Measurements from ENCODE around the gene ARHGAP15. TPM values are rescaled to one million over a fixed set of nuclear protein-coding genes. Genes with fewer than 3 reads are reported as not detected.

ARHGAP15 gene
- total and polyA plus RNA-seq, 5 donors from 2014 or later = 242 to 285 (median 260) TPM

GRCh38 chr2:143132355-143132754 lies 3.1 kb downstream of the ARHGAP15 start:
- Mint-ChIP-seq H3K27ac (peak overlapping the region; percentile 70 to 97 (median 89)), H3K4me3 (peak overlapping the region; percentile 51 to 82 (median 66)), H3K36me3 (peaks cover 20% of the 10 kb centered on the region), H3K4me1 (peaks cover 36 to 67% (median 55%) of the 10 kb centered on the region in 4 donors), H3K9me3 (peaks cover 0 to 4% (median 0%) of the 10 kb centered on the region in 7 donors), H3K27me3 (no peaks in the 10 kb centered on the region)
- Histone ChIP-seq H3K27me3 (ENCODE audit: control insufficient read depth, insufficient read depth, low read length) (no peaks in the 10 kb centered on the region), H3K27ac (ENCODE audit: insufficient read depth, low read length, poor library complexity, severe bottlenecking) (peak overlapping the region; percentile 35), H3K4me3 (ENCODE audit: low read depth, low read length) (peak overlapping the region; percentile 95), H3K9me3 (ENCODE audit: control insufficient read depth in 2 of 2, low read length in 2 of 2) (no peaks in the 10 kb centered on the region), H3K4me1 (ENCODE audit: control insufficient read depth, insufficient read depth, low read length, poor library complexity, severe bottlenecking) (peaks cover 66% of the 10 kb centered on the region), H3K36me3 (ENCODE audit: control insufficient read depth, insufficient read depth, low read length) (peaks cover 2% of the 10 kb centered on the region)
- DNase-seq (no peak), ATAC-seq (ENCODE audit: low read depth in 2 of 2) (no peak)

DNA sequence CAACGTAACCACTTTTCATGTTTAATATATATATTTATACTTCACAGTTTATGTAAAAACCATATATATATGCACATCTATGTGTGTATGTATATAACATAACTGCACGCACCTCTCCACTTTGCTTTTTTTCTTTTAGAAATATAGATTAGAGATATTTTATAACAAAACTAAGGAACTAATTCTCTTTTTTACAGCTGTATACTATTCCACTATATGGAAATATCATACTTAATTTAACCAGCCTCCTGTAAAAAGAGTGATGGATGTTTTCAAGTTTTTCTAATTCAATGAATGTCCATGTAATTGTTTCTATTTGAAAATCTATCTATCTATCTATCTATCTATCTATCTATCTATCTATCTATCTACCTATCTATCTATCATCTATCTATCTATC lies 4.6 kb downstream of the ARHGAP15 start:
- Mint-ChIP-seq H3K4me1 (peaks cover 44 to 74% (median 57%) of the 10 kb centered on the region in 4 donors), H3K4me3 (peak overlapping the region; percentile 49 to 91 (median 66)), H3K27ac (peak overlapping the region; percentile 39 to 96 (median 66)), H3K9me3 (peaks cover 0 to 4% (median 0%) of the 10 kb centered on the region in 7 donors), H3K27me3 (no peaks in the 10 kb centered on the region), H3K36me3 (peaks cover 20% of the 10 kb centered on the region)
- H3K27ac ChIP-seq (ENCODE audit: insufficient read depth, low read length, poor library complexity, severe bottlenecking) = peak overlapping the region; percentile 7
- no peaks in the 10 kb centered on the region for H3K27me3 ChIP-seq (ENCODE audit: control insufficient read depth, insufficient read depth, low read length)
- peaks cover 66% of the 10 kb centered on the region for H3K4me1 ChIP-seq (ENCODE audit: control insufficient read depth, insufficient read depth, low read length, poor library complexity, severe bottlenecking)
- ATAC-seq (ENCODE audit: low read depth in 2 of 2) (no peak), DNase-seq (no peak)
- no peaks in the 10 kb centered on the region for H3K9me3 ChIP-seq (ENCODE audit: control insufficient read depth in 2 of 2, low read length in 2 of 2)
- peaks cover 2% of the 10 kb centered on the region for H3K36me3 ChIP-seq (ENCODE audit: control insufficient read depth, insufficient read depth, low read length)
- H3K4me3 ChIP-seq (ENCODE audit: low read depth, low read length) = peak overlapping the region; percentile 95

GRCh38 chr2:143138292-143138691 lies 9.1 kb downstream of the ARHGAP15 start:
- Histone ChIP-seq H3K36me3 (ENCODE audit: control insufficient read depth, insufficient read depth, low read length) (peaks cover 9% of the 10 kb centered on the region), H3K4me3 (ENCODE audit: low read depth, low read length) (peak overlapping the region; percentile 68), H3K27me3 (ENCODE audit: control insufficient read depth, insufficient read depth, low read length) (no peaks in the 10 kb centered on the region), H3K9me3 (ENCODE audit: control insufficient read depth in 2 of 2, low read length in 2 of 2) (no peaks in the 10 kb centered on the region), H3K4me1 (ENCODE audit: control insufficient read depth, insufficient read depth, low read length, poor library complexity, severe bottlenecking) (peaks cover 80% of the 10 kb centered on the region), H3K27ac (ENCODE audit: insufficient read depth, low read length, poor library complexity, severe bottlenecking) (no peak overlapping the region)
- peaks cover 70 to 95% (median 83%) of the 10 kb centered on the region in 4 donors for H3K4me1 Mint-ChIP-seq
- ATAC-seq (ENCODE audit: low read depth in 2 of 2) (no peak), DNase-seq (no peak)
- peaks cover 29% of the 10 kb centered on the region for H3K36me3 Mint-ChIP-seq
- H3K27ac Mint-ChIP-seq = peak overlapping the region in 2 of 3 donors; percentile 5 to 18
- H3K9me3 Mint-ChIP-seq = peaks cover 0 to 4% (median 0%) of the 10 kb centered on the region in 7 donors
- H3K4me3 Mint-ChIP-seq = peak overlapping the region; percentile 47 to 79 (median 58)
- H3K27me3 Mint-ChIP-seq = no peaks in the 10 kb centered on the region

DNA sequence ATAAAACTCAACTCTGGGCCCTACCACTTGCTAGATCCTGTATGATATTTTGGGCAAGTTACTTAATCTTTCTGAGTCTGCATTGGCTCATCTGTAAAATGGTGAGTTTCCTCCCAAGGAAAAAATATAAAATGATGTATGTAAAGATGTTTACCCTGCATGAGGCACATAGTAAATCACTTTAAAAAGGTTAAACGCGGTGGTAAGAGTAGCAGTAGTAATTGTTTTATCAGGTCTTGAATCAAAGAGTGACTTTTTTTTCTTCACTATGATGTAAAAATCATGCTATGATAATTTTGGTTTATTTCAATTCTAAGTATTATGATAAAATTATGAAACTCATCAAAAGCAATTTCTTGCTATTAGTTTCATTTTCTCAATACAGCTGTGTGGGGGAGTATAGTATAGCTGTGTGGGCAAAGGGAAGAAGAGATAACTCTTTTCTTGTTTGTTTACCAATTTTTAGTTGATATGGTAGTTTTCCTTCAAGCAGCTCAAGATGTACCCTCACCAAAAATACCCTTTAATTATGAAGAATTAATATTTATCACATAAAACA lies 10.7 kb downstream of the ARHGAP15 start:
- H3K4me1 ChIP-seq (ENCODE audit: control insufficient read depth, insufficient read depth, low read length, poor library complexity, severe bottlenecking) = peaks cover 79% of the 10 kb centered on the region
- H3K4me3 ChIP-seq (ENCODE audit: low read depth, low read length) = peak overlapping the region; percentile 83
- Mint-ChIP-seq H3K9me3 (peaks cover 0 to 2% (median 0%) of the 10 kb centered on the region in 7 donors), H3K4me1 (peaks cover 74 to 98% (median 89%) of the 10 kb centered on the region in 4 donors), H3K27ac (peak overlapping the region; percentile 86 to 98 (median 88)), H3K27me3 (no peaks in the 10 kb centered on the region), H3K4me3 (peak overlapping the region; percentile 66 to 93 (median 81)), H3K36me3 (peaks cover 35% of the 10 kb centered on the region)
- no peaks in the 10 kb centered on the region for H3K27me3 ChIP-seq (ENCODE audit: control insufficient read depth, insufficient read depth, low read length)
- peak overlapping the region; percentile 70 for H3K27ac ChIP-seq (ENCODE audit: insufficient read depth, low read length, poor library complexity, severe bottlenecking)
- DNase-seq (peak in 2 of 3 donors; percentile 19 to 61), ATAC-seq (ENCODE audit: low read depth in 2 of 2) (peak; percentile 73 to 77)
- H3K9me3 ChIP-seq (ENCODE audit: control insufficient read depth in 2 of 2, low read length in 2 of 2) = no peaks in the 10 kb centered on the region
- H3K36me3 ChIP-seq (ENCODE audit: control insufficient read depth, insufficient read depth, low read length) = peaks cover 6% of the 10 kb centered on the region

GRCh38 chr2:143140864-143141661 lies 11.8 kb downstream of the ARHGAP15 start:
- Histone ChIP-seq H3K4me3 (ENCODE audit: low read depth, low read length) (peak overlapping the region; percentile 83), H3K4me1 (ENCODE audit: control insufficient read depth, insufficient read depth, low read length, poor library complexity, severe bottlenecking) (peaks cover 81% of the 10 kb centered on the region), H3K27me3 (ENCODE audit: control insufficient read depth, insufficient read depth, low read length) (no peaks in the 10 kb centered on the region), H3K36me3 (ENCODE audit: control insufficient read depth, insufficient read depth, low read length) (peaks cover 6% of the 10 kb centered on the region), H3K27ac (ENCODE audit: insufficient read depth, low read length, poor library complexity, severe bottlenecking) (peak overlapping the region; percentile 70), H3K9me3 (ENCODE audit: control insufficient read depth in 2 of 2, low read length in 2 of 2) (no peaks in the 10 kb centered on the region)
- no peak for DNase-seq
- Mint-ChIP-seq H3K9me3 (no peaks in the 10 kb centered on the region), H3K27me3 (no peaks in the 10 kb centered on the region), H3K36me3 (peaks cover 36% of the 10 kb centered on the region), H3K4me1 (peaks cover 72 to 96% (median 85%) of the 10 kb centered on the region in 4 donors), H3K4me3 (peak overlapping the region; percentile 66 to 93 (median 81)), H3K27ac (peak overlapping the region; percentile 86 to 98 (median 88))
- peak in 1 of 2 donors; percentile 6 for ATAC-seq (ENCODE audit: low read depth in 2 of 2)

DNA sequence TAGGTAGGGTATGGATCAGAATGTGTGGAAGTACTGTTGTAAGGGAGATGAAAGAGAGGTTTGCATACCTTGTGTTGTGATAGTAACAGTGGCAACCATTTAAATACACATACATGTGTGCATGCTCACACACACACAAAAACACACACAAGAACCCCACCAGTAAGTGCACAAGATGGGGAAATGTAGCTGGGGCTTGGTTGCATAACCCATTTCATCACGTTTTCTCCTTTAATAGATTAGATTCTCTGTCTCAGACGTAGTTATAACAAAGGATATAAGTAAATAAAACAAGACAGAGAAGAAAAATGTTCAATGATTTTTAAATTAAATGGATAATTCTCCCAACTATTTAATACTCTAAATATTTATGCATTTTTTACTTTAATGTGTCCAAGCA lies 13.4 kb downstream of the ARHGAP15 start:
- Mint-ChIP-seq H3K4me3 (peak overlapping the region in 2 of 4 donors; percentile 40 to 66), H3K27ac (peak overlapping the region; percentile 69 to 88 (median 86))

GRCh38 chr2:143144813-143145455 lies 15.7 kb downstream of the ARHGAP15 start:
- H3K4me1 Mint-ChIP-seq = peaks cover 71 to 97% (median 84%) of the 10 kb centered on the region in 4 donors
- peaks cover 35% of the 10 kb centered on the region for H3K36me3 Mint-ChIP-seq
- no peaks in the 10 kb centered on the region for H3K9me3 Mint-ChIP-seq
- Histone ChIP-seq H3K36me3 (ENCODE audit: control insufficient read depth, insufficient read depth, low read length) (peaks cover 10% of the 10 kb centered on the region), H3K27me3 (ENCODE audit: control insufficient read depth, insufficient read depth, low read length) (no peaks in the 10 kb centered on the region), H3K4me1 (ENCODE audit: control insufficient read depth, insufficient read depth, low read length, poor library complexity, severe bottlenecking) (peaks cover 82% of the 10 kb centered on the region), H3K27ac (ENCODE audit: insufficient read depth, low read length, poor library complexity, severe bottlenecking) (no peak overlapping the region), H3K4me3 (ENCODE audit: low read depth, low read length) (peak overlapping the region; percentile 41), H3K9me3 (ENCODE audit: control insufficient read depth in 2 of 2, low read length in 2 of 2) (no peaks in the 10 kb centered on the region)
- DNase-seq (no peak), ATAC-seq (ENCODE audit: low read depth in 2 of 2) (no peak)
- no peaks in the 10 kb centered on the region for H3K27me3 Mint-ChIP-seq
- H3K4me3 Mint-ChIP-seq = peak overlapping the region in 3 of 4 donors; percentile 50 to 69 (median 68)
- H3K27ac Mint-ChIP-seq = peak overlapping the region; percentile 7 to 98 (median 72)

More for the DNA sequence above, 13.4 kb downstream of the ARHGAP15 start:
- DNase-seq (no peak), ATAC-seq (ENCODE audit: low read depth in 2 of 2) (no peak)
- peaks cover 35% of the 10 kb centered on the region for H3K36me3 Mint-ChIP-seq
- peaks cover 81% of the 10 kb centered on the region for H3K4me1 ChIP-seq (ENCODE audit: control insufficient read depth, insufficient read depth, low read length, poor library complexity, severe bottlenecking)
- no peaks in the 10 kb centered on the region for H3K9me3 Mint-ChIP-seq
- no peaks in the 10 kb centered on the region for H3K27me3 ChIP-seq (ENCODE audit: control insufficient read depth, insufficient read depth, low read length)
- H3K4me1 Mint-ChIP-seq = peaks cover 74 to 96% (median 83%) of the 10 kb centered on the region in 4 donors
- H3K4me3 ChIP-seq (ENCODE audit: low read depth, low read length) = peak overlapping the region; percentile 83
- peaks cover 6% of the 10 kb centered on the region for H3K36me3 ChIP-seq (ENCODE audit: control insufficient read depth, insufficient read depth, low read length)
- H3K27ac ChIP-seq (ENCODE audit: insufficient read depth, low read length, poor library complexity, severe bottlenecking) = no peak overlapping the region
- H3K27me3 Mint-ChIP-seq = no peaks in the 10 kb centered on the region
- H3K9me3 ChIP-seq (ENCODE audit: control insufficient read depth in 2 of 2, low read length in 2 of 2) = no peaks in the 10 kb centered on the region

Data from CD4-positive, CD25-positive, alpha-beta regulatory T cell (primary cell).